ENCODE data around the gene CDCA8. TPM values are rescaled to one million over a fixed set of nuclear protein-coding genes. Genes with fewer than 3 reads are reported as not detected.

CDCA8 gene
- total RNA-seq, 1 donor from 2014 or later, result 0.78 TPM

- no peaks in the 10 kb centered on the region for H3K9me3 ChIP-seq
- intact Hi-C loops (cut with DNase I), result no loop called here
- H3K27me3 ChIP-seq, result no peaks in the 10 kb centered on the region
- DNase-seq (peak; percentile 18), ATAC-seq (no peak)
- no peaks in the 10 kb centered on the region for H3K4me1 ChIP-seq
- H3K4me3 ChIP-seq, result no peak overlapping the region
- no peak for TF ChIP-seq CTCF (IDR thresholded peaks at IDR 0.05)
- no peak overlapping the region for H3K27ac ChIP-seq
- H3K36me3 ChIP-seq, result no peaks in the 10 kb centered on the region
Observed at GRCh38 chr1:37714689-37715088, 22.4 kb downstream of the CDCA8 start.

DNA sequence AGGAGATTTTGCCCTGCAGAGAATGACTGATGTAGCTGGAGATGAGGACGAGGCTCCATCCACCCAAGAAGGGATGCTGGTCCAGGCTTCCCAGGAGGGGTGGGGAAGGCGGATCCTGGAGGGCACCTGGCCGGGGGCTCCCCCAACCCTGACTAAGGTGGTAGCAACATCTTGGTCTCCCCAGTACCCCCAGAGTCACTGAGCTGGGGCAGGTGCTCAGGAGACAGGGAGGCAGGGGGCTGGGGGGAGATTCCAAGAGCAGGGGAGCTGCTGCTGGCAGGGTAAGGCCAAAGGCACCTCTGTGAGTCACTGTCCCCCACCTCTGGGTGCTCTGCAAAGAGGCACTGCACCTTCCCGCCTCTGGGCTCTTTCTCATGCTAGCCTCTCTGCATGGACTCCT lies 24.0 kb downstream of the CDCA8 start:
- no peaks in the 10 kb centered on the region for H3K36me3 ChIP-seq
- H3K4me3 ChIP-seq, result no peak overlapping the region
- H3K27me3 ChIP-seq, result no peaks in the 10 kb centered on the region
- H3K4me1 ChIP-seq, result no peaks in the 10 kb centered on the region
- ATAC-seq (no peak), DNase-seq (no peak)
- intact Hi-C loops (cut with DNase I), result no loop called here
- H3K27ac ChIP-seq, result no peak overlapping the region
- no peak for TF ChIP-seq CTCF (IDR thresholded peaks at IDR 0.05)
- H3K9me3 ChIP-seq, result no peaks in the 10 kb centered on the region

DNA sequence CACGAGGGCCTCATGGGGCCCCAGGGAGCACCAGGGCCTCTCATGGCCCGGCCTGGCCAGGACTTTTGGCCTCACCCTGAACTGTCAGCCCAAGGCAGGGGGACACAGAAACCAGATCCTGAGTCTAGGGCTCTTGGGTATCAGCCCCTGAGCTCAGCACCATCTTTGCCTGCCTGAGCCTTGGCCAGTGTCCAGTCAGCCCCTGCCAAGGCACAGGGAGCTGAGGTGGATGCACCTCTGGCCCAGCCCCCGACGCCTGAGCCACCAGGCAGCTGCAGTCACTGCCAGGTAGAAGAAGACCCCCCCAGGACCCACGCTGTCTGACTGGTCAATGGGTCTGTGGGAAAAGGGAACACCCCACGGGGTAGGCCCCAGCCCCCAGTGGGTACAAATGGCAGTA lies 25.3 kb downstream of the CDCA8 start:
- ATAC-seq (no peak), DNase-seq (no peak)
- H3K4me1 ChIP-seq, result no peaks in the 10 kb centered on the region
- TF ChIP-seq CTCF (IDR thresholded peaks at IDR 0.05), result no peak
- H3K27me3 ChIP-seq, result no peaks in the 10 kb centered on the region
- no peak overlapping the region for H3K4me3 ChIP-seq
- intact Hi-C loops (cut with DNase I), result no loop called here
- H3K9me3 ChIP-seq, result no peaks in the 10 kb centered on the region
- H3K27ac ChIP-seq, result no peak overlapping the region
- H3K36me3 ChIP-seq, result no peaks in the 10 kb centered on the region

GRCh38 chr1:37718181-37718900 lies 26.0 kb downstream of the CDCA8 start:
- ATAC-seq (no peak), DNase-seq (no peak)
- H3K27ac ChIP-seq, result no peak overlapping the region
- H3K9me3 ChIP-seq, result no peaks in the 10 kb centered on the region
- no peak for TF ChIP-seq CTCF (IDR thresholded peaks at IDR 0.05)
- no peaks in the 10 kb centered on the region for H3K27me3 ChIP-seq
- no peaks in the 10 kb centered on the region for H3K4me1 ChIP-seq
- H3K36me3 ChIP-seq, result no peaks in the 10 kb centered on the region
- intact Hi-C loops (cut with DNase I), result no loop called here
- H3K4me3 ChIP-seq, result no peak overlapping the region

- intact Hi-C loops (cut with DNase I), result no loop called here
Observed at GRCh38 chr1:37718901-37719571, 26.7 kb downstream of the CDCA8 start.

More at GRCh38 chr1:37718901-37719571, 26.7 kb downstream of the CDCA8 start:
- ATAC-seq (no peak), DNase-seq (no peak)
- Histone ChIP-seq H3K4me1 (no peaks in the 10 kb centered on the region), H3K27ac (no peak overlapping the region), H3K4me3 (no peak overlapping the region), H3K9me3 (no peaks in the 10 kb centered on the region), H3K36me3 (no peaks in the 10 kb centered on the region), H3K27me3 (no peaks in the 10 kb centered on the region)
- no peak for TF ChIP-seq CTCF (IDR thresholded peaks at IDR 0.05)
